Measurements from ENCODE around the gene ADD2. TPM values are rescaled to one million over a fixed set of nuclear protein-coding genes. Genes with fewer than 3 reads are reported as not detected.

ADD2 gene
- total RNA-seq, 1 donor from 2014 or later = 4.8 TPM

GRCh38 chr2:70767079-70767698, 811 bp downstream of the ADD2 start:
- Mint-ChIP-seq H3K9me3 (ENCODE audit: unreplicated experiment) (no peaks in the 10 kb centered on the region), H3K27ac (ENCODE audit: unreplicated experiment) (no peak overlapping the region), H3K36me3 (ENCODE audit: low read depth, unreplicated experiment) (no peaks in the 10 kb centered on the region), H3K4me3 (ENCODE audit: unreplicated experiment) (peak overlapping the region; percentile 82), H3K27me3 (ENCODE audit: low read depth, unreplicated experiment) (peaks cover 37% of the 10 kb centered on the region), H3K4me1 (ENCODE audit: low read depth, unreplicated experiment) (no peaks in the 10 kb centered on the region)
- no peaks in the 10 kb centered on the region for H4K20me1 ChIP-seq (ENCODE audit: insufficient read depth, low read length)
- H2AFZ ChIP-seq (ENCODE audit: low read depth, low read length) = peak overlapping the region; percentile 85
- H3K4me2 ChIP-seq (ENCODE audit: low read length) = peak overlapping the region; percentile 86
- peak; percentile 89 for TF ChIP-seq EZH2 (IDR thresholded peaks at IDR 0.05; ENCODE audit: insufficient read depth, low read length)
- TF ChIP-seq CTCF (IDR thresholded peaks at IDR 0.05; ENCODE audit: insufficient read depth, low read depth, low read length) = no peak
- H3K4me3 ChIP-seq (ENCODE audit: insufficient read depth, low read depth, low read length) = peak overlapping the region; percentile 59
- H3K9me3 ChIP-seq (ENCODE audit: insufficient read depth, low read depth, low read length) = no peaks in the 10 kb centered on the region
- DNase-seq (ENCODE audit: low read depth) (no peak), FAIRE-seq (no peak)
- H3K27ac ChIP-seq (ENCODE audit: low read depth, low read length) = no peak overlapping the region
- H3K4me1 ChIP-seq (ENCODE audit: insufficient read depth, low read length) = no peaks in the 10 kb centered on the region
- H3K27me3 ChIP-seq (ENCODE audit: insufficient read depth, low read length) = peaks cover 31% of the 10 kb centered on the region
- H3K79me2 ChIP-seq (ENCODE audit: insufficient read depth, low read length) = no peaks in the 10 kb centered on the region
- H3K36me3 ChIP-seq (ENCODE audit: insufficient read depth, low read length) = no peaks in the 10 kb centered on the region
- peak overlapping the region; percentile 30 for H3K9ac ChIP-seq (ENCODE audit: low read length)

GRCh38 chr2:70766357-70767078, 1.5 kb downstream of the ADD2 start:
- H3K27me3 ChIP-seq (ENCODE audit: insufficient read depth, low read length) = peaks cover 31% of the 10 kb centered on the region
- peak overlapping the region; percentile 41 for H2AFZ ChIP-seq (ENCODE audit: low read depth, low read length)
- H3K36me3 ChIP-seq (ENCODE audit: insufficient read depth, low read length) = no peaks in the 10 kb centered on the region
- H3K4me2 ChIP-seq (ENCODE audit: low read length) = peak overlapping the region; percentile 86
- H3K4me1 ChIP-seq (ENCODE audit: insufficient read depth, low read length) = no peaks in the 10 kb centered on the region
- Mint-ChIP-seq H3K27me3 (ENCODE audit: low read depth, unreplicated experiment) (peaks cover 36% of the 10 kb centered on the region), H3K4me1 (ENCODE audit: low read depth, unreplicated experiment) (no peaks in the 10 kb centered on the region), H3K9me3 (ENCODE audit: unreplicated experiment) (no peaks in the 10 kb centered on the region), H3K27ac (ENCODE audit: unreplicated experiment) (no peak overlapping the region), H3K36me3 (ENCODE audit: low read depth, unreplicated experiment) (no peaks in the 10 kb centered on the region), H3K4me3 (ENCODE audit: unreplicated experiment) (peak overlapping the region; percentile 68)
- TF ChIP-seq EZH2 (IDR thresholded peaks at IDR 0.05; ENCODE audit: insufficient read depth, low read length) (no peak), CTCF (IDR thresholded peaks at IDR 0.05; ENCODE audit: insufficient read depth, low read depth, low read length) (no peak)
- H3K4me3 ChIP-seq (ENCODE audit: insufficient read depth, low read depth, low read length) = peak overlapping the region; percentile 39
- H3K9ac ChIP-seq (ENCODE audit: low read length) = peak overlapping the region; percentile 18
- H3K79me2 ChIP-seq (ENCODE audit: insufficient read depth, low read length) = no peaks in the 10 kb centered on the region
- H3K9me3 ChIP-seq (ENCODE audit: insufficient read depth, low read depth, low read length) = no peaks in the 10 kb centered on the region
- no peaks in the 10 kb centered on the region for H4K20me1 ChIP-seq (ENCODE audit: insufficient read depth, low read length)
- FAIRE-seq (no peak), DNase-seq (ENCODE audit: low read depth) (no peak)
- no peak overlapping the region for H3K27ac ChIP-seq (ENCODE audit: low read depth, low read length)

- no peak for TF ChIP-seq EZH2 (IDR thresholded peaks at IDR 0.05; ENCODE audit: insufficient read depth, low read length)
- DNase-seq (ENCODE audit: low read depth) (no peak), FAIRE-seq (no peak)
- Mint-ChIP-seq H3K27me3 (ENCODE audit: low read depth, unreplicated experiment) (peaks cover 30% of the 10 kb centered on the region), H3K27ac (ENCODE audit: unreplicated experiment) (no peak overlapping the region), H3K36me3 (ENCODE audit: low read depth, unreplicated experiment) (no peaks in the 10 kb centered on the region), H3K4me3 (ENCODE audit: unreplicated experiment) (no peak overlapping the region), H3K9me3 (ENCODE audit: unreplicated experiment) (no peaks in the 10 kb centered on the region), H3K4me1 (ENCODE audit: low read depth, unreplicated experiment) (no peaks in the 10 kb centered on the region)
- Histone ChIP-seq H3K27ac (ENCODE audit: low read depth, low read length) (no peak overlapping the region), H3K4me1 (ENCODE audit: insufficient read depth, low read length) (no peaks in the 10 kb centered on the region), H3K79me2 (ENCODE audit: insufficient read depth, low read length) (no peaks in the 10 kb centered on the region), H3K27me3 (ENCODE audit: insufficient read depth, low read length) (peaks cover 31% of the 10 kb centered on the region), H2AFZ (ENCODE audit: low read depth, low read length) (no peak overlapping the region), H3K4me2 (ENCODE audit: low read length) (no peak overlapping the region), H3K9ac (ENCODE audit: low read length) (no peak overlapping the region), H3K9me3 (ENCODE audit: insufficient read depth, low read depth, low read length) (no peaks in the 10 kb centered on the region), H4K20me1 (ENCODE audit: insufficient read depth, low read length) (no peaks in the 10 kb centered on the region), H3K4me3 (ENCODE audit: insufficient read depth, low read depth, low read length) (no peak overlapping the region), H3K36me3 (ENCODE audit: insufficient read depth, low read length) (no peaks in the 10 kb centered on the region)
Measured at GRCh38 chr2:70765507-70765906, 2.5 kb downstream of the ADD2 start.
